ENCODE results near the gene IL17A.

The IL17A gene

GRCh38 chr6:52216932-52217575 is 30.9 kb downstream of the IL17A start:
- no peak for DNase-seq (ENCODE audit: low read depth in 2 of 2)

- DNase-seq (ENCODE audit: low read depth in 2 of 2) = no peak
These were observed 31.6 kb downstream of the IL17A start for GRCh38 chr6:52217761-52218160.

- DNase-seq (ENCODE audit: low read depth in 2 of 2) = no peak
These were observed 35.1 kb downstream of the IL17A start for GRCh38 chr6:52221302-52221701.

- no peak for DNase-seq (ENCODE audit: low read depth in 2 of 2)
These were observed 41.3 kb downstream of the IL17A start for GRCh38 chr6:52227495-52227894.

- DNase-seq (ENCODE audit: low read depth in 2 of 2) = no peak
These were observed 44.5 kb downstream of the IL17A start for GRCh38 chr6:52230685-52231084.

- DNase-seq (ENCODE audit: low read depth in 2 of 2) = no peak
These were observed 45.4 kb downstream of the IL17A start for GRCh38 chr6:52231406-52232127.

- no peak for DNase-seq (ENCODE audit: low read depth in 2 of 2)
These were observed 46.8 kb downstream of the IL17A start for GRCh38 chr6:52233005-52233404.

GRCh38 chr6:52233975-52234823 is 48.0 kb downstream of the IL17A start:
- DNase-seq (ENCODE audit: low read depth in 2 of 2) = no peak

Measured in activated CD8-positive, alpha-beta memory T cell treated with anti-CD3 and anti-CD28 coated beads for 4 hours (primary cell).